IMR-90 (cell line): Measurements from ENCODE around the gene NSD2. TPM values are rescaled to one million over a fixed set of nuclear protein-coding genes. Genes with fewer than 3 reads are reported as not detected.

Experiments used
- ATAC-seq: fragments of 200-7000 bp; cut with Tn5 transposase; 2 replicates; pipeline ENCODE4 v1.9.1; 2020; ENCODE audit warnings: low read depth, mild to moderate bottlenecking, moderate library complexity
- BruUV-seq: library from RNA; stranded (reverse); fragments of 400-500 nt; replicated peaks from 2 replicates; lab custom pipeline; 2021; lab: Mats Ljungman, UMichigan
- CTCF ChIA-PET: fragments of 300-600 bp; formaldehyde crosslinking; extraction: SDS; loops from one replicate; lab custom pipeline; 2021; ENCODE audit warnings: antibody characterized with exemption; lab: Yijun Ruan, JAX
- POLR2A ChIA-PET: fragments of 300-600 bp; sonication (Branson Sonifier 250); formaldehyde crosslinking; loops from one replicate; lab custom pipeline; 2022; ENCODE audit warnings: antibody characterized with exemption; ENCODE audit not compliant: unreplicated experiment; lab: Charles Lee
- DNase-seq: peaks from one replicate; pipeline ENCODE4 v3.0.0; 2013
- H2AFZ ChIP-seq: replicated peaks from 2 replicates; pipeline ENCODE3; 2013; ENCODE audit warnings: low read length, mild to moderate bottlenecking; ENCODE audit not compliant: poor library complexity
- H2AK5ac ChIP-seq: 2 replicates; pipeline ENCODE4 v1.6.1; 2013; ENCODE audit warnings: low read depth, low read length, inconsistent platforms
- H2AK9ac ChIP-seq: replicated peaks from 2 replicates; pipeline ENCODE3; 2013; ENCODE audit warnings: mild to moderate bottlenecking, low read depth, low read length, moderate library complexity; ENCODE audit not compliant: poor library complexity
- H2BK120ac ChIP-seq: 2 replicates; pipeline ENCODE4 v1.6.1; 2013; ENCODE audit warnings: low read depth, low read length, inconsistent platforms
- H2BK15ac ChIP-seq: 3 replicates; pipeline ENCODE4 v1.6.1; 2013; ENCODE audit warnings: low read depth, low read length, inconsistent platforms
- H2BK20ac ChIP-seq: 2 replicates; pipeline ENCODE4 v1.6.1; 2013; ENCODE audit warnings: low read depth, mild to moderate bottlenecking, inconsistent platforms, low read length, moderate library complexity
- H2BK5ac ChIP-seq: 2 replicates; pipeline ENCODE4 v1.6.1; 2013; ENCODE audit warnings: mild to moderate bottlenecking, low read depth, low read length, inconsistent platforms; ENCODE audit not compliant: poor library complexity, severe bottlenecking
- H3K14ac ChIP-seq: replicated peaks from 2 replicates; pipeline ENCODE4 v1.6.1; 2013; ENCODE audit warnings: low read depth, low read length, inconsistent platforms
- H3K18ac ChIP-seq: 2 replicates; pipeline ENCODE4 v1.6.1; 2013; ENCODE audit warnings: low read depth, low read length, control low read depth
- H3K23ac ChIP-seq: 2 replicates; pipeline ENCODE4 v1.6.1; 2013; ENCODE audit warnings: low read depth, low read length, inconsistent platforms
- H3K27ac ChIP-seq: 2 replicates; pipeline ENCODE4 v1.5.1; 2013; ENCODE audit warnings: mild to moderate bottlenecking, control low read depth, low read length; ENCODE audit not compliant: insufficient read depth
- H3K27me3 ChIP-seq: 2 replicates; pipeline ENCODE4 v1.6.1; 2013; ENCODE audit warnings: low read length; ENCODE audit not compliant: control insufficient read depth, insufficient read depth
- H3K36me3 ChIP-seq: 2 replicates; pipeline ENCODE4 v1.6.1; 2013; ENCODE audit warnings: low read length, mixed read lengths; ENCODE audit not compliant: control insufficient read depth, insufficient read depth
- H3K4ac ChIP-seq: 2 replicates; pipeline ENCODE4 v1.6.1; 2013; ENCODE audit warnings: low read depth, low read length, inconsistent platforms
- H3K4me1 ChIP-seq: 2 replicates; pipeline ENCODE4 v1.6.1; 2013; ENCODE audit warnings: low read length, mixed read lengths; ENCODE audit not compliant: control insufficient read depth, insufficient read depth
- H3K4me2 ChIP-seq: 2 replicates; pipeline ENCODE4 v1.6.1; 2013; ENCODE audit warnings: low read depth, mild to moderate bottlenecking, control low read depth, low read length, moderate library complexity
- H3K4me3 ChIP-seq: 2 replicates; pipeline ENCODE4 v1.5.1; 2013; ENCODE audit warnings: low read depth, mild to moderate bottlenecking, control low read depth, low read length, moderate library complexity; ENCODE audit not compliant: insufficient read depth
- H3K56ac ChIP-seq: 2 replicates; pipeline ENCODE4 v1.6.1; 2013; ENCODE audit warnings: low read length, inconsistent platforms; ENCODE audit not compliant: insufficient read depth; ENCODE audit errors: extremely low read depth
- H3K79me1 ChIP-seq, 2 experiments: 2 replicates each; pipeline ENCODE4 v1.6.1; 2013; ENCODE audit warnings: low read length in 2 of 2, inconsistent platforms in 1 of 2, low read depth in 1 of 2
- H3K9ac ChIP-seq: 2 replicates; pipeline ENCODE4 v1.6.1; 2013; ENCODE audit warnings: low read depth, low read length, control low read depth
- H3K9me1 ChIP-seq: 2 replicates; pipeline ENCODE4 v1.6.1; 2013; ENCODE audit warnings: low read length, inconsistent platforms; ENCODE audit not compliant: insufficient read depth
- H3K9me3 ChIP-seq: 2 replicates; pipeline ENCODE4 v1.6.1; 2013; ENCODE audit warnings: low read length; ENCODE audit not compliant: control insufficient read depth, insufficient read depth
- H4K20me1 ChIP-seq: 2 replicates; pipeline ENCODE4 v1.6.1; 2013; ENCODE audit warnings: low read length, inconsistent platforms; ENCODE audit not compliant: insufficient read depth
- H4K5ac ChIP-seq: 2 replicates; pipeline ENCODE4 v1.6.1; 2013; ENCODE audit warnings: mild to moderate bottlenecking, low read depth, low read length, control low read depth
- H4K8ac ChIP-seq, 2 experiments: 2 replicates each; pipeline ENCODE4 v1.6.1; 2013; ENCODE audit warnings: low read depth in 2 of 2, low read length in 2 of 2, control low read depth in 1 of 2, inconsistent platforms in 1 of 2
- H4K91ac ChIP-seq: 2 replicates; pipeline ENCODE4 v1.6.1; 2013; ENCODE audit warnings: low read depth, low read length, inconsistent platforms; ENCODE audit not compliant: insufficient read depth
- CEBPB ChIP-seq: IDR thresholded peaks from 2 replicates; pipeline ENCODE4 v1.6.1; 2012; ENCODE audit warnings: low read depth, low read length, improper control_type of control experiment
- CHD1 ChIP-seq: IDR thresholded peaks from 2 replicates; pipeline ENCODE4 v1.6.1; 2012; ENCODE audit warnings: low read depth, low read length, improper control_type of control experiment
- FOS ChIP-seq: fragments of 150-350 bp; IDR thresholded peaks from 2 replicates; pipeline ENCODE4 v1.6.1; 2016; ENCODE audit warnings: low read depth, low read length
- MAFK ChIP-seq: IDR thresholded peaks from 2 replicates; pipeline ENCODE4 v1.6.1; 2012; ENCODE audit warnings: low read depth, low read length, improper control_type of control experiment
- MAZ ChIP-seq: IDR thresholded peaks from 2 replicates; pipeline ENCODE4 v1.6.1; 2012; ENCODE audit warnings: low read depth, mild to moderate bottlenecking, low read length, improper control_type of control experiment, moderate library complexity, borderline replicate concordance
- MXI1 ChIP-seq: IDR thresholded peaks from 2 replicates; pipeline ENCODE4 v1.6.1; 2012; ENCODE audit warnings: low read depth, mild to moderate bottlenecking, low read length, moderate library complexity, borderline replicate concordance
- NFE2L2 ChIP-seq: fragments of 150-350 bp; IDR thresholded peaks from 2 replicates; pipeline ENCODE4 v1.6.1; 2016; ENCODE audit warnings: low read depth, mild to moderate bottlenecking, low read length
- POLR2A ChIP-seq: IDR thresholded peaks from 2 replicates; pipeline ENCODE4 v1.6.1; 2012; ENCODE audit warnings: mild to moderate bottlenecking, low read depth, low read length
- RAD21 ChIP-seq: IDR thresholded peaks from 2 replicates; pipeline ENCODE4 v1.6.1; 2012; ENCODE audit warnings: low read length, improper control_type of control experiment
- RCOR1 ChIP-seq: IDR thresholded peaks from 2 replicates; pipeline ENCODE4 v1.6.1; 2012; ENCODE audit warnings: mild to moderate bottlenecking, low read length, improper control_type of control experiment; ENCODE audit not compliant: insufficient replicate concordance
- RFX5 ChIP-seq: IDR thresholded peaks from 2 replicates; pipeline ENCODE4 v1.8.0; 2012; ENCODE audit warnings: low read depth, mild to moderate bottlenecking, low read length, moderate library complexity
- SMC3 ChIP-seq: fragments of 150-350 bp; IDR thresholded peaks from 2 replicates; pipeline ENCODE4 v1.6.1; 2016; ENCODE audit warnings: low read depth, mild to moderate bottlenecking, antibody characterized with exemption, low read length, moderate library complexity
- WGBS, 2 experiments: methylation state at CpG; one replicate each; pipeline versions ENCODE4 v1.1.5 to v1.1.7; 2013; ENCODE audit warnings: missing lambda C conversion rate in 2 of 2; ENCODE audit not compliant: insufficient read length in 1 of 2; ENCODE audit errors: extremely low coverage in 2 of 2; 5-methylcytosine and 5-hydroxymethylcytosine counted together
- dilution Hi-C: fragments of 300-500 bp; cut with HindIII; formaldehyde crosslinking; loops from one replicate; pipeline ENCODE4 v1.14.3; 2018; ENCODE audit warnings: low sequenced_read_pairs; ENCODE audit not compliant: unreplicated experiment
- in situ Hi-C: fragments of 300-500 bp; cut with MboI; formaldehyde crosslinking; loops from 3 replicates; pipeline ENCODE4 v1.14.3; 2019; ENCODE audit warnings: low sequenced_read_pairs, inconsistent platforms, mixed read lengths
- intact Hi-C: fragments of 100-400 bp; cut with micrococcal nuclease; formaldehyde crosslinking; loops from 2 replicates; pipeline ENCODE4 v1.10.0; 2022
- polyA plus RNA-seq, 3 experiments: library from polyadenylated mRNA; depleted of rRNA; stranded (reverse); fragments of >200 nt; gene quantifications; 2 replicates each; pipeline ENCODE4 v1.2.3, GENCODE V29; 2012; ENCODE audit warnings: low replicate concordance in 1 of 3
- total RNA-seq: library from RNA; depleted of rRNA; stranded (reverse); fragments of >200 nt; gene quantifications from 2 replicates; pipeline ENCODE4 v1.2.3, GENCODE V29; 2012
- TF ChIP-seq, protein P1 (sequence below): fragments of 150-350 bp; IDR thresholded peaks from 2 replicates; pipeline ENCODE4 v1.6.1; 2016; ENCODE audit warnings: low read depth, mild to moderate bottlenecking, low read length, moderate library complexity, borderline replicate concordance
- TF ChIP-seq, protein P2 (sequence below): fragments of 150-350 bp; IDR thresholded peaks from 2 replicates; pipeline ENCODE4 v1.6.1; 2017; ENCODE audit warnings: mild to moderate bottlenecking, antibody characterized with exemption, low read length, low read depth
- TF ChIP-seq, protein P3 (sequence below): conservative IDR thresholded peaks from 2 replicates; pipeline ENCODE4 v1.5.1; 2012; ENCODE audit warnings: mild to moderate bottlenecking, low read depth, low read length, improper control_type of control experiment

The NSD2 gene
- total and polyA plus RNA-seq, 2 of the 4 experiments (the other 2 are of a cell fraction), result 35.9 to 68.1 TPM

DNA sequence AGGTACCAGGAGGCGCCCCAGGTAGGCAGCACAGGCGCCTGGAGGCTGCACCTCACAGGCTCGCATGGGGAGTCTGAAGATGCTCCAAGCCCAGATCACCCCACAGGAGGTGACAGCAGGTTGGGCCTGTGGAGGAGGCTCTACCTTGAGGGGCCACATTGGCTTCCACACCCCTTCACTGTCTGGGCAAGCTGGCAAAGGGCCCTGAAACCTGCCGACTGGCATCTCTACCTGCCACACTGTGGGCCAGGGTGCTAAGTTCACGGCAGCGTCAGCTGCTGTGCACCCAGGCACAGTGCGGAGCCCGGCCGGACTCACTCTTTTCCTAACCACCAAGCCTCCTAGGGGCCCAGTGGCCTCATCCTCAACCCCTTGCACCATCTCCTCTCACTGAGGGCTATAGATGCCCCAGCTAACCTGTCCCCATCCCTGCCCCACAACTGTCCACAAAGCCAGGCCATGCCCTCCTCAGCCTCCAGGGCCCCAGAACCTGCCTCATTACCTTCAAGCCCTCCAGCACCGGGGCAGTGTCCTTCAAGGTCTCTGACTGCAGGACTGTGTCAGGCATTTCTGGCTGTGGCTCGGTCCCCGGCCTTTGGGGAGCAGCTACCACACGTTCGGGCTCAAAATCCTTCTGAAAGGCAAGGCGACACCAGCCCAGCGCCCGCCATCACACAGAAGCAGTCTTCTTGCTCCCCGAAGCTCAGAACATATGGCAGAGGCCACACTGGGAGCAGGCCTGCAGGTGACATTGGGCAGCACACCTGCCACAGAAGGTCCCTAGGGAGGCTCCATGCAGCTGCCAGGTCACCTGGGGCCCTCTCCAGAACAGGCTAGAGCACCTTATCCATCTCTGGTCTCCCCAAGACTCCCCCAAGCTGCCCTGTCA is 49.3 kb upstream of the NSD2 start:
- in situ Hi-C loops, result no loop called here
- ATAC-seq (no peak), DNase-seq (no peak)
- CTCF ChIA-PET, result no interaction called here
- H4K5ac ChIP-seq, result no peak overlapping the region
- H3K9ac ChIP-seq, result no peak overlapping the region
- H3K9me3 ChIP-seq, result no peaks in the 10 kb centered on the region
- peaks cover 61% of the 10 kb centered on the region for H3K36me3 ChIP-seq
- no peak overlapping the region for H3K4ac ChIP-seq
- intact Hi-C loops, result no loop called here
- H3K23ac ChIP-seq, result no peak overlapping the region
- H2AK9ac ChIP-seq, result no peak overlapping the region
- H3K4me3 ChIP-seq, result no peak overlapping the region
- no peak overlapping the region for H3K27ac ChIP-seq
- H2BK15ac ChIP-seq, result no peak overlapping the region
- H3K27me3 ChIP-seq, result no peaks in the 10 kb centered on the region
- H3K56ac ChIP-seq, result no peak overlapping the region
- H4K8ac ChIP-seq, result no peak overlapping the region
- H2AK5ac ChIP-seq, result no peak overlapping the region
- H2BK120ac ChIP-seq, result no peak overlapping the region
- BruUV-seq, result no TSS peak
- no peak overlapping the region for H2BK5ac ChIP-seq
- H3K9me1 ChIP-seq, result no peaks in the 10 kb centered on the region
- no peak overlapping the region for H2AFZ ChIP-seq
- no peaks in the 10 kb centered on the region for H4K20me1 ChIP-seq
- H3K14ac ChIP-seq, result no peak overlapping the region
- dilution Hi-C loops, result no loop called here
- H3K4me2 ChIP-seq, result no peak overlapping the region
- H3K4me1 ChIP-seq, result no peaks in the 10 kb centered on the region; the same call in 1 of the 2 replicates
- WGBS, 2 experiments, result 94% methylated on average over 14 of the region's 18 CpGs; no CpG with 5 or more reads in 1 of the 2 experiments
- H3K18ac ChIP-seq, result no peak overlapping the region
- TF ChIP-seq FOS, result no peak
- TF ChIP-seq POLR2A, result no peak
- TF ChIP-seq MAFK, result no peak
- TF ChIP-seq, protein P1, sequence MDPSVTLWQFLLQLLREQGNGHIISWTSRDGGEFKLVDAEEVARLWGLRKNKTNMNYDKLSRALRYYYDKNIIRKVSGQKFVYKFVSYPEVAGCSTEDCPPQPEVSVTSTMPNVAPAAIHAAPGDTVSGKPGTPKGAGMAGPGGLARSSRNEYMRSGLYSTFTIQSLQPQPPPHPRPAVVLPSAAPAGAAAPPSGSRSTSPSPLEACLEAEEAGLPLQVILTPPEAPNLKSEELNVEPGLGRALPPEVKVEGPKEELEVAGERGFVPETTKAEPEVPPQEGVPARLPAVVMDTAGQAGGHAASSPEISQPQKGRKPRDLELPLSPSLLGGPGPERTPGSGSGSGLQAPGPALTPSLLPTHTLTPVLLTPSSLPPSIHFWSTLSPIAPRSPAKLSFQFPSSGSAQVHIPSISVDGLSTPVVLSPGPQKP, result no peak
- TF ChIP-seq, protein P2, sequence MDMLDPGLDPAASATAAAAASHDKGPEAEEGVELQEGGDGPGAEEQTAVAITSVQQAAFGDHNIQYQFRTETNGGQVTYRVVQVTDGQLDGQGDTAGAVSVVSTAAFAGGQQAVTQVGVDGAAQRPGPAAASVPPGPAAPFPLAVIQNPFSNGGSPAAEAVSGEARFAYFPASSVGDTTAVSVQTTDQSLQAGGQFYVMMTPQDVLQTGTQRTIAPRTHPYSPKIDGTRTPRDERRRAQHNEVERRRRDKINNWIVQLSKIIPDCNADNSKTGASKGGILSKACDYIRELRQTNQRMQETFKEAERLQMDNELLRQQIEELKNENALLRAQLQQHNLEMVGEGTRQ, result no peak
- no peak for TF ChIP-seq RCOR1
- no peak for TF ChIP-seq MAZ
- no peak for TF ChIP-seq MXI1
- TF ChIP-seq RAD21, result no peak
- TF ChIP-seq RFX5, result no peak
- TF ChIP-seq NFE2L2, result no peak
- TF ChIP-seq SMC3, result no peak
- TF ChIP-seq CEBPB, result no peak
- TF ChIP-seq CHD1, result no peak
- TF ChIP-seq, protein P3, sequence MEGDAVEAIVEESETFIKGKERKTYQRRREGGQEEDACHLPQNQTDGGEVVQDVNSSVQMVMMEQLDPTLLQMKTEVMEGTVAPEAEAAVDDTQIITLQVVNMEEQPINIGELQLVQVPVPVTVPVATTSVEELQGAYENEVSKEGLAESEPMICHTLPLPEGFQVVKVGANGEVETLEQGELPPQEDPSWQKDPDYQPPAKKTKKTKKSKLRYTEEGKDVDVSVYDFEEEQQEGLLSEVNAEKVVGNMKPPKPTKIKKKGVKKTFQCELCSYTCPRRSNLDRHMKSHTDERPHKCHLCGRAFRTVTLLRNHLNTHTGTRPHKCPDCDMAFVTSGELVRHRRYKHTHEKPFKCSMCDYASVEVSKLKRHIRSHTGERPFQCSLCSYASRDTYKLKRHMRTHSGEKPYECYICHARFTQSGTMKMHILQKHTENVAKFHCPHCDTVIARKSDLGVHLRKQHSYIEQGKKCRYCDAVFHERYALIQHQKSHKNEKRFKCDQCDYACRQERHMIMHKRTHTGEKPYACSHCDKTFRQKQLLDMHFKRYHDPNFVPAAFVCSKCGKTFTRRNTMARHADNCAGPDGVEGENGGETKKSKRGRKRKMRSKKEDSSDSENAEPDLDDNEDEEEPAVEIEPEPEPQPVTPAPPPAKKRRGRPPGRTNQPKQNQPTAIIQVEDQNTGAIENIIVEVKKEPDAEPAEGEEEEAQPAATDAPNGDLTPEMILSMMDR, result no peak
- H4K91ac ChIP-seq, result no peak overlapping the region
- no peak overlapping the region for H2BK20ac ChIP-seq
- POLR2A ChIA-PET, result no interaction called here
- 0 out of 4 replicates have a peak, but pooled peaks cover 0 to 3% of the 10 kb centered on the region in 2 experiments for H3K79me1 ChIP-seq
